MCF 10A (cell line): ENCODE results near the gene LYRM2. TPM values are rescaled to one million over a fixed set of nuclear protein-coding genes. Genes with fewer than 3 reads are reported as not detected.

Experiments
- BruUV-seq: library from RNA; stranded (reverse); fragments of 400-500 nt; replicated peaks from 2 replicates; lab custom pipeline; 2021; lab: Mats Ljungman, UMichigan
- CTCF ChIA-PET: fragments of 300-600 bp; sonication (Branson Sonifier 250); formaldehyde crosslinking; extraction: SDS; loops from one replicate; lab custom pipeline; 2021; ENCODE audit warnings: antibody characterized with exemption, inconsistent platforms; lab: Yijun Ruan, JAX
- POLR2A ChIA-PET: fragments of 300-600, 350-650 bp; sonication (Branson Sonifier 250); formaldehyde crosslinking; extraction: SDS; loops from one replicate; lab custom pipeline; 2020; ENCODE audit warnings: antibody characterized with exemption, inconsistent platforms; lab: Yijun Ruan, JAX
- DNase-seq: peaks from one replicate; pipeline ENCODE4 v3.0.0-alpha.2; 2018; ENCODE audit not compliant: unreplicated experiment
- H3K27ac Mint-ChIP-seq: one replicate; pipeline ENCODE4 v1.8.0; 2022; ENCODE audit warnings: mild to moderate bottlenecking, low read depth, mixed read lengths; ENCODE audit not compliant: unreplicated experiment
- H3K27me3 Mint-ChIP-seq: one replicate; pipeline ENCODE4 v1.8.0; 2022; ENCODE audit warnings: mixed read lengths; ENCODE audit not compliant: insufficient read depth, unreplicated experiment
- H3K36me3 Mint-ChIP-seq: one replicate; pipeline ENCODE4 v1.8.0; 2022; ENCODE audit warnings: mild to moderate bottlenecking, moderate library complexity, mixed read lengths; ENCODE audit not compliant: insufficient read depth, unreplicated experiment
- H3K4me1 Mint-ChIP-seq: one replicate; pipeline ENCODE4 v1.8.0; 2022; ENCODE audit warnings: mixed read lengths; ENCODE audit not compliant: insufficient read depth, unreplicated experiment
- H3K4me3 Mint-ChIP-seq: one replicate; pipeline ENCODE4 v1.8.0; 2022; ENCODE audit warnings: mild to moderate bottlenecking, moderate library complexity, mixed read lengths; ENCODE audit not compliant: unreplicated experiment
- H3K9me3 Mint-ChIP-seq: one replicate; pipeline ENCODE4 v1.8.0; 2022; ENCODE audit warnings: mixed read lengths; ENCODE audit not compliant: unreplicated experiment
- CTCF ChIP-seq: fragments of 200-600 bp; IDR thresholded peaks from one replicate; pipeline ENCODE4 v1.8.0; 2022; ENCODE audit warnings: antibody characterized with exemption, mild to moderate bottlenecking; ENCODE audit not compliant: unreplicated experiment
- intact Hi-C: fragments of 100-400 bp; cut with micrococcal nuclease; formaldehyde crosslinking; loops from 2 replicates; pipeline ENCODE4 v1.14.1; 2022
- total RNA-seq: library from RNA; stranded (reverse); gene quantifications from 2 replicates; pipeline ENCODE4 v1.2.3, GENCODE V29; 2022

The LYRM2 gene
- total RNA-seq, 1 experiment from 2014 or later = 41.1 TPM

- intact Hi-C loops = no loop called here
- H3K36me3 Mint-ChIP-seq = no peaks in the 10 kb centered on the region
- no peak for TF ChIP-seq CTCF
- BruUV-seq = no TSS peak
- DNase-seq = no peak
- no peaks in the 10 kb centered on the region for H3K9me3 Mint-ChIP-seq
- POLR2A ChIA-PET = no interaction called here
- no peak overlapping the region for H3K27ac Mint-ChIP-seq
- no peaks in the 10 kb centered on the region for H3K4me1 Mint-ChIP-seq
- H3K4me3 Mint-ChIP-seq = no peak overlapping the region
- H3K27me3 Mint-ChIP-seq = peaks cover 25% of the 10 kb centered on the region
- CTCF ChIA-PET = interaction anchor here (1.0 to 1.6 kb wide), 2 partner anchors 159 to 222 kb away, joined by 3 to 4 read pairs; no protein-coding TSS in a partner anchor
These were observed 46.8 kb downstream of the LYRM2 start for GRCh38 chr6:89591745-89592144.

- H3K27me3 Mint-ChIP-seq = peaks cover 22% of the 10 kb centered on the region
- no peaks in the 10 kb centered on the region for H3K36me3 Mint-ChIP-seq
- no TSS peak for BruUV-seq
- no peaks in the 10 kb centered on the region for H3K9me3 Mint-ChIP-seq
- ChIA-PET POLR2A (no interaction called here), CTCF (interaction anchor here (0.6 to 1.6 kb wide), 3 partner anchors 20 to 158 kb away, joined by 3 to 6 read pairs (median 4); no protein-coding TSS in a partner anchor)
- H3K27ac Mint-ChIP-seq = no peak overlapping the region
- H3K4me3 Mint-ChIP-seq = no peak overlapping the region
- no peak for TF ChIP-seq CTCF
- H3K4me1 Mint-ChIP-seq = no peaks in the 10 kb centered on the region
- no peak for DNase-seq
- intact Hi-C loops = no loop called here
These were observed 48.4 kb downstream of the LYRM2 start for GRCh38 chr6:89590133-89590532.

GRCh38 chr6:89589297-89590025 is 49.1 kb downstream of the LYRM2 start:
- no peaks in the 10 kb centered on the region for H3K4me1 Mint-ChIP-seq
- BruUV-seq = no TSS peak
- POLR2A ChIA-PET = no interaction called here
- no peaks in the 10 kb centered on the region for H3K36me3 Mint-ChIP-seq
- H3K4me3 Mint-ChIP-seq = no peak overlapping the region
- H3K27me3 Mint-ChIP-seq = peaks cover 15% of the 10 kb centered on the region
- intact Hi-C loops = no loop called here
- CTCF ChIA-PET = no interaction called here
- no peaks in the 10 kb centered on the region for H3K9me3 Mint-ChIP-seq
- TF ChIP-seq CTCF = no peak
- no peak overlapping the region for H3K27ac Mint-ChIP-seq
- DNase-seq = no peak

- no peak for TF ChIP-seq CTCF
- Mint-ChIP-seq H3K27ac (no peak overlapping the region), H3K36me3 (no peaks in the 10 kb centered on the region), H3K4me1 (no peaks in the 10 kb centered on the region), H3K4me3 (no peak overlapping the region), H3K27me3 (peaks cover 29% of the 10 kb centered on the region), H3K9me3 (no peaks in the 10 kb centered on the region)
- intact Hi-C loops = no loop called here
- CTCF ChIA-PET = interaction anchor here (0.7 to 1.5 kb wide), 3 partner anchors 9 to 153 kb away, joined by 3 to 6 read pairs (median 3); no protein-coding TSS in a partner anchor
- no peak for DNase-seq
- BruUV-seq = no TSS peak
- POLR2A ChIA-PET = no interaction called here
These were observed 53.4 kb downstream of the LYRM2 start for GRCh38 chr6:89585154-89585553.
